H1 (cell line): ENCODE measurements around the gene SRSF3. TPM values are rescaled to one million over a fixed set of nuclear protein-coding genes. Genes with fewer than 3 reads are reported as not detected.

ENCODE experiments used
- CTCF ChIA-PET: fragments of 300-600 bp; sonication (Branson Sonifier 250); formaldehyde crosslinking; loops from one replicate; lab custom pipeline; 2021; ENCODE audit not compliant: partially characterized antibody; lab: Charles Lee
- POLR2A ChIA-PET: fragments of 300-600 bp; sonication (Branson Sonifier 250); formaldehyde crosslinking; loops from one replicate; lab custom pipeline; 2021; ENCODE audit warnings: inconsistent platforms; ENCODE audit not compliant: partially characterized antibody; lab: Charles Lee
- DNase-seq, 2 experiments: peaks; one replicate each; pipeline versions ENCODE4 v3.0.0 to v3.0.0-alpha.2; 2010 to 2022; ENCODE audit warnings: low spot score in 2 of 2, low read depth in 1 of 2, mixed read lengths in 1 of 2
- FAIRE-seq: peaks from 2 replicates; lab custom pipeline; 2011; peaks lifted over from hg19 to GRCh38; lab: Jason Lieb, UNC
- H2AFZ ChIP-seq: 2 replicates; pipeline ENCODE4 v1.8.1; 2012; ENCODE audit warnings: low read length, inconsistent platforms
- H2AK5ac ChIP-seq: 2 replicates; pipeline ENCODE4 v1.6.1; 2013; ENCODE audit warnings: low read depth, low read length
- H2BK120ac ChIP-seq: replicated peaks from 2 replicates; pipeline ENCODE3; 2013; ENCODE audit warnings: low read depth, low read length, inconsistent platforms
- H2BK12ac ChIP-seq: 2 replicates; pipeline ENCODE4 v1.6.1; 2013; ENCODE audit warnings: low read depth, low read length
- H2BK15ac ChIP-seq: 2 replicates; pipeline ENCODE4 v1.6.1; 2013; ENCODE audit warnings: low read length
- H2BK20ac ChIP-seq: 2 replicates; pipeline ENCODE4 v1.6.1; 2013; ENCODE audit warnings: low read length
- H2BK5ac ChIP-seq: 2 replicates; pipeline ENCODE4 v1.6.1; 2013; ENCODE audit warnings: low read depth, low read length
- H3K14ac ChIP-seq: 2 replicates; pipeline ENCODE4 v1.6.1; 2013; ENCODE audit warnings: inconsistent platforms; ENCODE audit not compliant: insufficient read length
- H3K18ac ChIP-seq: 2 replicates; pipeline ENCODE4 v1.6.1; 2013; ENCODE audit warnings: low read length; ENCODE audit errors: extremely low read depth
- H3K23ac ChIP-seq: 2 replicates; pipeline ENCODE4 v1.6.1; 2013; ENCODE audit warnings: inconsistent platforms; ENCODE audit not compliant: insufficient read length
- H3K23me2 ChIP-seq: 2 replicates; pipeline ENCODE4 v1.6.1; 2013; ENCODE audit warnings: low read depth, low read length
- H3K27ac ChIP-seq: 2 replicates; pipeline ENCODE4 v1.6.1; 2011; ENCODE audit warnings: low read depth, low read length, inconsistent platforms
- H3K27me3 ChIP-seq, 4 experiments: replicated peaks in 1 of 4; 1 replicate in 1 of 4; 2 replicates in 3 of 4; pipeline versions ENCODE4 v1.6.1 to v1.8.1; 2011 to 2013; ENCODE audit warnings: low read length in 3 of 4, mild to moderate bottlenecking in 3 of 4, inconsistent platforms in 2 of 4, mixed read lengths in 2 of 4, moderate library complexity in 1 of 4; ENCODE audit not compliant: control insufficient read depth in 3 of 4, insufficient read depth in 3 of 4; ENCODE audit errors: extremely low read depth in 1 of 4
- H3K36me3 ChIP-seq, 4 experiments: 2 replicates each; pipeline versions ENCODE4 v1.6.1 to v1.8.1; 2011 to 2013; ENCODE audit warnings: mild to moderate bottlenecking in 4 of 4, low read length in 3 of 4, moderate library complexity in 2 of 4, control low read depth in 1 of 4, inconsistent platforms in 1 of 4; ENCODE audit not compliant: insufficient read depth in 4 of 4, control insufficient read depth in 2 of 4
- H3K4ac ChIP-seq: replicated peaks from 2 replicates; pipeline ENCODE3; 2013; ENCODE audit warnings: low read length, low read depth, mixed read lengths, inconsistent platforms; ENCODE audit not compliant: insufficient read length
- H3K4me1 ChIP-seq, 4 experiments: replicated peaks in 1 of 4; 1 replicate in 1 of 4; 2 replicates in 3 of 4; pipeline versions ENCODE4 v1.6.1 to v1.8.1; 2011 to 2013; ENCODE audit warnings: low read length in 3 of 4, inconsistent platforms in 2 of 4, mixed read lengths in 1 of 4; ENCODE audit not compliant: insufficient read depth in 4 of 4, control insufficient read depth in 3 of 4
- H3K4me2 ChIP-seq, 2 experiments: 2 replicates each; pipeline versions ENCODE4 v1.6.1 to v1.8.1; 2011 to 2013; ENCODE audit warnings: low read depth in 2 of 2, low read length in 2 of 2, control low read depth in 1 of 2, inconsistent platforms in 1 of 2, mild to moderate bottlenecking in 1 of 2; ENCODE audit not compliant: insufficient read depth in 1 of 2
- H3K4me3 ChIP-seq, 4 experiments: fragments of 200-600, 300-600 bp in 1 of 4; sonication (generic), shearing (Covaris generic), sonication (Bioruptor Twin) in 1 of 4; 2 replicates each; pipeline versions ENCODE4 v1.5.1 to v1.8.1; 2011 to 2016; ENCODE audit warnings: low read length in 4 of 4, low read depth in 3 of 4, control low read depth in 2 of 4, inconsistent platforms in 2 of 4, mild to moderate bottlenecking in 2 of 4, mixed read lengths in 1 of 4, moderate library complexity in 1 of 4; ENCODE audit not compliant: insufficient read depth in 2 of 4; ENCODE audit errors: extremely low read depth in 1 of 4
- H3K56ac ChIP-seq: replicated peaks from 2 replicates; pipeline ENCODE3; 2013; ENCODE audit warnings: low read depth, mild to moderate bottlenecking, mixed read lengths, low read length, inconsistent platforms; ENCODE audit not compliant: insufficient read length
- H3K79me1 ChIP-seq: 2 replicates; pipeline ENCODE4 v1.6.1; 2013; ENCODE audit warnings: low read depth, low read length, control low read depth
- H3K79me2 ChIP-seq, 2 experiments: 2 replicates each; pipeline versions ENCODE4 v1.6.1 to v1.8.1; 2012 to 2013; ENCODE audit warnings: low read length in 2 of 2, mild to moderate bottlenecking in 2 of 2, inconsistent platforms in 1 of 2; ENCODE audit not compliant: insufficient read depth in 2 of 2, control insufficient read depth in 1 of 2
- H3K9ac ChIP-seq, 4 experiments: replicated peaks in 1 of 4; 1 replicate in 1 of 4; 2 replicates in 3 of 4; pipeline versions ENCODE4 v1.6.1 to v1.8.1; 2011 to 2013; ENCODE audit warnings: low read depth in 3 of 4, low read length in 3 of 4, control low read depth in 2 of 4, mild to moderate bottlenecking in 2 of 4, moderate library complexity in 2 of 4, inconsistent platforms in 1 of 4; ENCODE audit errors: extremely low read depth in 1 of 4
- H3K9me3 ChIP-seq, 2 experiments: 2 replicates each; pipeline versions ENCODE4 v1.6.1 to v1.8.1; 2012 to 2013; ENCODE audit warnings: mild to moderate bottlenecking in 2 of 2, moderate library complexity in 2 of 2, control low read depth in 1 of 2, inconsistent platforms in 1 of 2, low read depth in 1 of 2, low read length in 1 of 2, mixed read lengths in 1 of 2; ENCODE audit not compliant: insufficient read depth in 2 of 2
- H4K20me1 ChIP-seq, 2 experiments: replicated peaks in 1 of 2; 2 replicates each; pipeline versions ENCODE3 to v1.8.1; 2011 to 2013; ENCODE audit warnings: inconsistent platforms in 2 of 2, low read length in 2 of 2, mild to moderate bottlenecking in 1 of 2; ENCODE audit not compliant: insufficient read depth in 2 of 2, control insufficient read depth in 1 of 2
- H4K5ac ChIP-seq: 2 replicates; pipeline ENCODE4 v1.6.1; 2013; ENCODE audit warnings: low read length, low read depth, mixed read lengths, inconsistent platforms; ENCODE audit not compliant: insufficient read length
- H4K8ac ChIP-seq: 2 replicates; pipeline ENCODE4 v1.8.0; 2013; ENCODE audit warnings: mild to moderate bottlenecking, moderate library complexity, low read length, inconsistent platforms; ENCODE audit not compliant: insufficient read depth; ENCODE audit errors: extremely low read depth
- H4K91ac ChIP-seq: replicated peaks from 2 replicates; pipeline ENCODE3; 2013; ENCODE audit warnings: low read length, mixed read lengths, inconsistent platforms; ENCODE audit not compliant: insufficient read length
- ASH2L ChIP-seq: fragments of 200-600, 300-600 bp; sonication (generic); IDR thresholded peaks from one replicate; pipeline ENCODE4 v1.7.1; 2017; ENCODE audit warnings: low read length
- BCL11A ChIP-seq, 2 experiments: IDR thresholded peaks; one replicate each; pipeline ENCODE4 v1.6.1; 2011; ENCODE audit warnings: low read depth in 2 of 2, low read length in 2 of 2, mild to moderate bottlenecking in 2 of 2
- EZH2 ChIP-seq: fragments of 200-600 bp; sonication (generic); IDR thresholded peaks from 2 replicates; pipeline ENCODE4 v1.7.1; 2012; ENCODE audit warnings: low read depth, mild to moderate bottlenecking, moderate library complexity, low read length, inconsistent platforms; ENCODE audit not compliant: severe bottlenecking
- GTF2F1 ChIP-seq: IDR thresholded peaks from 2 replicates; pipeline ENCODE4 v1.6.1; 2012; ENCODE audit warnings: low read depth, low read length, improper control_type of control experiment, borderline replicate concordance
- RNF2 ChIP-seq: fragments of 200-900, 300-1000 bp; sonication (generic); IDR thresholded peaks from 2 replicates; pipeline ENCODE4 v1.7.1; 2016; ENCODE audit warnings: borderline replicate concordance, low read depth, mild to moderate bottlenecking, antibody characterized with exemption, low read length; ENCODE audit not compliant: poor library complexity, severe bottlenecking; ENCODE audit errors: missing control alignments
- SIN3A ChIP-seq, 2 experiments: IDR thresholded peaks in 1 of 2; conservative IDR thresholded peaks in 1 of 2; 2 replicates each; pipeline ENCODE4 v1.6.1; 2011 to 2012; ENCODE audit warnings: low read length in 2 of 2, improper control_type of control experiment in 1 of 2, low read depth in 1 of 2, mild to moderate bottlenecking in 1 of 2
- SIRT6 ChIP-seq: IDR thresholded peaks from one replicate; pipeline ENCODE4 v1.7.1; 2012; ENCODE audit warnings: low read length, inconsistent platforms
- TEAD4 ChIP-seq: IDR thresholded peaks from 2 replicates; pipeline ENCODE4 v1.6.1; 2012; ENCODE audit warnings: low read depth, low read length, inconsistent platforms, mixed read lengths
- WGBS, 2 experiments: shearing (Covaris generic) in 1 of 2; methylation state at CpG; one replicate each; pipeline versions ENCODE4 v1.1.6 to v1.1.7; 2013 to 2015; ENCODE audit warnings: low lambda C conversion rate in 2 of 2, mixed read lengths in 2 of 2, inconsistent platforms in 1 of 2, low coverage in 1 of 2, missing lambda C conversion rate in 1 of 2; ENCODE audit not compliant: insufficient replicate concordance in 2 of 2, insufficient coverage in 1 of 2, insufficient read length in 1 of 2; ENCODE audit errors: extremely low coverage in 1 of 2, missing lambda C conversion rate in 1 of 2; 5-methylcytosine and 5-hydroxymethylcytosine counted together
- polyA plus RNA-seq, 7 experiments: library from polyadenylated mRNA; depleted of rRNA in 3 of 7; stranded (reverse) in 5 of 7; unstranded in 2 of 7; fragments of >200 nt in 5 of 7; fragments of 200-250 nt in 2 of 7; gene quantifications; 1 replicate in 5 of 7; 2 replicates in 1 of 7; 4 replicates in 1 of 7; pipeline versions ENCODE4 v1.2.1 to v1.2.3, GENCODE V29; 2011 to 2013; ENCODE audit warnings: missing spikeins in 2 of 7, mixed read lengths in 2 of 7
- total RNA-seq: library from RNA; stranded (reverse); fragmentation: NEBNext Ultra II Directional; extraction: Animal tissue kit (Norgen Biotek cat#: 25700); gene quantifications from 2 replicates; pipeline ENCODE4 v1.2.1, GENCODE V29; 2021
- TF ChIP-seq, protein P1 (sequence below), 3 experiments: IDR thresholded peaks; 1 replicate in 2 of 3; 2 replicates in 1 of 3; pipeline versions ENCODE4 v1.5.1 to v1.6.1; 2011; ENCODE audit warnings: low read length in 3 of 3, mild to moderate bottlenecking in 3 of 3, inconsistent platforms in 2 of 3, low read depth in 1 of 3, moderate library complexity in 1 of 3; ENCODE audit not compliant: insufficient read depth in 1 of 3; ENCODE audit errors: control extremely low read depth in 1 of 3

SRSF3 gene
- total and polyA plus RNA-seq, 2 of the 8 experiments (the other 6 are each of a cell fraction or from before 2014, with no cell fraction given), result 471 to 689 TPM

DNA sequence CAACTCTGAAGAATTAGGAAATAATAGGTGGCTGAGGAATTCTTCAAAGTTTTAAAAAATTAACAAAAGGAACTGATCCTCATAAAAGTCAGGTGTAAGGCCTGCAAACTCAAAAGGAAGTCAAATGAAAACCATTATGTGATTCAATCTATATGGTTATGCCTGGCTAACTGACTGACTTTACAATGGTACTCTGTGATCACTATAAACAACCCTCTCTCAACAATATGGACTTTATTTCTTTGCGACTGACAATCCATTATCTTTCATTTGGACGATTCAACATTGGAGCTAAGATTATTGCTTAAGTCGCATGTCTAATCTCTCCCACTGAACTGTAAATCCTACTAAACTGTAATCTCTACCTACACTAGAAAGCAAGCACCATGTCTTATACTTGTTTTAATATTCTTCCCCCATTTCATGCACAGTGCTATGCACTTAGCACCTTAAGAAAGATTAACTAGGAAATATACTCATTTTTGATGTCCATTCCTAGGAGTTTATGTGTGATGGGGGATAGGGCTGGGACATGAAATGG, 48.3 kb upstream of the SRSF3 start:
- Histone ChIP-seq H4K20me1 (no peaks in the 10 kb centered on the region), H3K79me1 (peaks cover 6% of the 10 kb centered on the region), H3K36me3 (peaks cover 0 to 4% (median under 1%) of the 10 kb centered on the region in 4 experiments; a peak in 2 of 8 replicates), H3K27ac (no peak overlapping the region), H3K9me3 (no peaks in the 10 kb centered on the region), H2BK5ac (no peak overlapping the region), H3K18ac (no peak overlapping the region), H3K4me1 (peaks cover 0 to 9% (median 4%) of the 10 kb centered on the region in 4 experiments; a peak in 4 of 7 replicates), H2BK12ac (no peak overlapping the region), H4K5ac (no peak overlapping the region), H4K8ac (no peak overlapping the region), H3K56ac (no peak overlapping the region), H4K91ac (no peak overlapping the region), H2AK5ac (no peak overlapping the region), H3K9ac (peak overlapping the region in 1 of 4 experiments; percentile 91; a peak in 2 of 7 replicates), H3K79me2 (peaks cover 6 to 43% of the 10 kb centered on the region in 2 experiments; a peak in 3 of 4 replicates), H2BK20ac (no peak overlapping the region), H3K4me2 (peak overlapping the region; percentile 80 to 91), H3K4ac (no peak overlapping the region), H3K27me3 (no peaks in the 10 kb centered on the region), H3K14ac (no peak overlapping the region), H3K4me3 (peak overlapping the region; percentile 84 to 97 (median 92)), H3K23me2 (peaks cover 9% of the 10 kb centered on the region), H3K23ac (no peak overlapping the region), H2AFZ (no peak overlapping the region), H2BK120ac (no peak overlapping the region), H2BK15ac (no peak overlapping the region)
- ChIA-PET POLR2A (interaction anchor here (0.6 to 3.5 kb wide), 4 partner anchors 23 to 52 kb away, joined by 4 to 18 read pairs (median 8); partner anchors contain the start of gene SRSF3), CTCF (no interaction called here)
- FAIRE-seq, result no peak
- no peak for DNase-seq
- 76% methylated on average over 3 of the region's 3 CpGs; no CpG with 5 or more reads in 1 of the 2 experiments for WGBS, 2 experiments
- TF ChIP-seq RNF2 (no peak), ASH2L (no peak), EZH2 (no peak), SIRT6 (no peak), BCL11A (IDR thresholded peaks at IDR 0.05; ENCODE audit: low read depth in 2 of 2, low read length in 2 of 2) (no peak), TEAD4 (no peak), SIN3A (conservative IDR thresholded peaks at IDR 0.05 in 1 of 2, IDR thresholded peaks at IDR 0.05 in 1 of 2; ENCODE audit: low read depth in 1 of 2, low read length in 2 of 2) (no peak), GTF2F1 (no peak)
- TF ChIP-seq, protein P1, sequence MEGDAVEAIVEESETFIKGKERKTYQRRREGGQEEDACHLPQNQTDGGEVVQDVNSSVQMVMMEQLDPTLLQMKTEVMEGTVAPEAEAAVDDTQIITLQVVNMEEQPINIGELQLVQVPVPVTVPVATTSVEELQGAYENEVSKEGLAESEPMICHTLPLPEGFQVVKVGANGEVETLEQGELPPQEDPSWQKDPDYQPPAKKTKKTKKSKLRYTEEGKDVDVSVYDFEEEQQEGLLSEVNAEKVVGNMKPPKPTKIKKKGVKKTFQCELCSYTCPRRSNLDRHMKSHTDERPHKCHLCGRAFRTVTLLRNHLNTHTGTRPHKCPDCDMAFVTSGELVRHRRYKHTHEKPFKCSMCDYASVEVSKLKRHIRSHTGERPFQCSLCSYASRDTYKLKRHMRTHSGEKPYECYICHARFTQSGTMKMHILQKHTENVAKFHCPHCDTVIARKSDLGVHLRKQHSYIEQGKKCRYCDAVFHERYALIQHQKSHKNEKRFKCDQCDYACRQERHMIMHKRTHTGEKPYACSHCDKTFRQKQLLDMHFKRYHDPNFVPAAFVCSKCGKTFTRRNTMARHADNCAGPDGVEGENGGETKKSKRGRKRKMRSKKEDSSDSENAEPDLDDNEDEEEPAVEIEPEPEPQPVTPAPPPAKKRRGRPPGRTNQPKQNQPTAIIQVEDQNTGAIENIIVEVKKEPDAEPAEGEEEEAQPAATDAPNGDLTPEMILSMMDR (IDR thresholded peaks at IDR 0.05; ENCODE audit: control extremely low read depth in 1 of 3, insufficient read depth in 1 of 3, low read depth in 1 of 3, low read length in 3 of 3), result no peak
